NB4 (cell line): ENCODE results near the gene PLCH2.

ENCODE experiments used
- POLR2A ChIP-seq: IDR thresholded peaks from 2 replicates; pipeline ENCODE4 v1.6.1; 2011; ENCODE audit warnings: mild to moderate bottlenecking; ENCODE audit not compliant: insufficient read length; ENCODE audit errors: extremely low read depth
- TF ChIP-seq, protein P1 (sequence below): IDR thresholded peaks from one replicate; pipeline ENCODE4 v1.5.1; 2012; ENCODE audit warnings: low read depth, low read length
- TF ChIP-seq, protein P2 (sequence below): IDR thresholded peaks from 2 replicates; pipeline ENCODE4 v1.6.1; 2011; ENCODE audit warnings: low read depth, low read length

DNA sequence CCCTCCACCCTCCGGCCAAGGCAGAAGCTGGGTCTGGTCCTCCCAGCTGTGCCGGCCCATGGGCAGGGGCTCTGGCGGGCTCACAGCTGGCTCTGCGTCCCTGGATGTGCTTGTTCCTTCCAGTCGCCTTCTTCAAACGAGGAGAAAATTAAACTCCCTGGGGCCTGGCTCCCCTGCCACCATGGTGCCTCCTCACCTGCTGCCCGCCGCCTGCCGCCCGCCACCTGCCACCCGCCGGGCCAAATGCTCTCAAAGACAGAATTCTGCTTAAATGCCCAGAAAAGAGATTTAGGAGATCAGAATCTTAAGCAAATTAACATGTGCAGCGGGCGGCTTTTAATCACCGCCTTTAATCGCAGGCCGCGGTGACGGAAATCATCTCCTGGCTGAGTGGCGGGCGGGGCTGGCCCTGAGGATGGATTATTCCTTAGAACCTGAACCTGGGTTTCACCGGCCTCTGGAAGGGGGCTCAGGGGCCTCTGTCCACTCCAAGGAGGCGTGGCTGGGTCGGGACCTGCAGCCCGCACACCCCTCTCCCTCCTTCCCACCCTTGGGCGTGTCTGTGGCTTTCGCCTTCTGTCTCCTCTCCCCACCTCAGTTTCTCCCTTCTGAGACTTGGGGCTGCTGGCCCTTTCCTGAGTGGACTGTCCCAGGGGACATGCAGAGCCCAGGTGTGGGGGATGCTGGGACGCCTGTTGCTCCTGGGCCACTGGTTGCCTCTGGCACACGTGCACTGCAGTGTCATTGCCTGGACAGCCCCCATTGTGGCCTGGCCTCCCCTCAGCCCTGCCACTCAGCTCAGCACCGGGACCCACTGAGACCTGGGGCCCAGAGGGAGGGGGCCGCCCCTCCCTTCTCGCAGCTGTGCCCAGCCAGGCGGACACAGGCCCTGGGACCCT, 10.5 kb upstream of the PLCH2 start:
- TF ChIP-seq, protein P1, sequence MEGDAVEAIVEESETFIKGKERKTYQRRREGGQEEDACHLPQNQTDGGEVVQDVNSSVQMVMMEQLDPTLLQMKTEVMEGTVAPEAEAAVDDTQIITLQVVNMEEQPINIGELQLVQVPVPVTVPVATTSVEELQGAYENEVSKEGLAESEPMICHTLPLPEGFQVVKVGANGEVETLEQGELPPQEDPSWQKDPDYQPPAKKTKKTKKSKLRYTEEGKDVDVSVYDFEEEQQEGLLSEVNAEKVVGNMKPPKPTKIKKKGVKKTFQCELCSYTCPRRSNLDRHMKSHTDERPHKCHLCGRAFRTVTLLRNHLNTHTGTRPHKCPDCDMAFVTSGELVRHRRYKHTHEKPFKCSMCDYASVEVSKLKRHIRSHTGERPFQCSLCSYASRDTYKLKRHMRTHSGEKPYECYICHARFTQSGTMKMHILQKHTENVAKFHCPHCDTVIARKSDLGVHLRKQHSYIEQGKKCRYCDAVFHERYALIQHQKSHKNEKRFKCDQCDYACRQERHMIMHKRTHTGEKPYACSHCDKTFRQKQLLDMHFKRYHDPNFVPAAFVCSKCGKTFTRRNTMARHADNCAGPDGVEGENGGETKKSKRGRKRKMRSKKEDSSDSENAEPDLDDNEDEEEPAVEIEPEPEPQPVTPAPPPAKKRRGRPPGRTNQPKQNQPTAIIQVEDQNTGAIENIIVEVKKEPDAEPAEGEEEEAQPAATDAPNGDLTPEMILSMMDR = no peak
- TF ChIP-seq POLR2A = no peak
- TF ChIP-seq, protein P2, sequence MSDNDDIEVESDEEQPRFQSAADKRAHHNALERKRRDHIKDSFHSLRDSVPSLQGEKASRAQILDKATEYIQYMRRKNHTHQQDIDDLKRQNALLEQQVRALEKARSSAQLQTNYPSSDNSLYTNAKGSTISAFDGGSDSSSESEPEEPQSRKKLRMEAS = no peak
